NCI-H1417 treated with DMSO at 0.1 percent for 48 hours (cell line): ENCODE results near the gene LCN6.
"Not testable (repeated sequence)": the region's sequence is repeated elsewhere in the genome, so short reads cannot be mapped to it uniquely, and the experiment has no call there.

Experiments
- DNase-seq: peaks from one replicate; lab custom pipeline; 2025; lab: John Stamatoyannopoulos, UW

The LCN6 gene

GRCh38 chr9:136748201-136748600 lies at the start of gene LCN6:
TSS of gene LCN6 (minus strand) at chr9:136748525. CDS start at chr9:136748483, 42 bp downstream.
- DNase-seq, result no peak

- not testable (repeated sequence) for DNase-seq
Observed at GRCh38 chr9:136796775-136797347, 48.5 kb upstream of the LCN6 start.

GRCh38 chr9:136796238-136796774 lies 48.0 kb upstream of the LCN6 start, which contains the start of gene CCDC183:
TSS of gene CCDC183 (plus strand) at chr9:136796338. CDS start at chr9:136796398, 60 bp downstream.
- no peak for DNase-seq

GRCh38 chr9:136795000-136795348 lies 46.6 kb upstream of the LCN6 start:
- no peak for DNase-seq

GRCh38 chr9:136794281-136794999 lies 46.1 kb upstream of the LCN6 start:
- DNase-seq, result no peak

GRCh38 chr9:136793086-136793946 lies 45.0 kb upstream of the LCN6 start:
- no peak for DNase-seq

- no peak for DNase-seq
Observed at GRCh38 chr9:136792321-136793085, 44.2 kb upstream of the LCN6 start.

GRCh38 chr9:136791516-136792276 lies 43.4 kb upstream of the LCN6 start:
- DNase-seq, result no peak

- peak; percentile 99 for DNase-seq
Observed at GRCh38 chr9:136790640-136791515, 42.6 kb upstream of the LCN6 start, which contains the start of gene TMEM141. TSS of gene TMEM141 (plus strand) at chr9:136791344. CDS start at chr9:136791371, 27 bp downstream.

GRCh38 chr9:136789523-136789937 lies 41.2 kb upstream of the LCN6 start:
- no peak for DNase-seq

- DNase-seq, result not testable (repeated sequence)
Observed at GRCh38 chr9:136788644-136789522, 40.6 kb upstream of the LCN6 start.

- no peak for DNase-seq
Observed at GRCh38 chr9:136787690-136788400, 39.5 kb upstream of the LCN6 start.

- DNase-seq, result not testable (repeated sequence)
Observed at GRCh38 chr9:136786983-136787382, 38.7 kb upstream of the LCN6 start.

- no peak for DNase-seq
Observed at GRCh38 chr9:136786451-136786850, 38.1 kb upstream of the LCN6 start.

- not testable (repeated sequence) for DNase-seq
Observed at GRCh38 chr9:136785565-136786355, 37.4 kb upstream of the LCN6 start.

- DNase-seq, result no peak
Observed at GRCh38 chr9:136784997-136785361, 36.7 kb upstream of the LCN6 start.

GRCh38 chr9:136784249-136784996 lies 36.1 kb upstream of the LCN6 start:
- DNase-seq, result no peak
